Parathyroid adenoma (tissue), 2 donors: Measurements from ENCODE around the gene TPT1.

Experiments
- H2AFZ ChIP-seq: fragments of 300-600 bp; sonication (generic); one replicate; pipeline ENCODE4 v1.7.0; 2017; ENCODE audit warnings: antibody characterized with exemption, mild to moderate bottlenecking
- H3K27ac ChIP-seq: fragments of 300-600 bp; sonication (generic); one replicate; pipeline ENCODE4 v1.7.0; 2017
- H3K27me3 ChIP-seq: fragments of 300-600 bp; sonication (generic); one replicate; pipeline ENCODE4 v1.7.0; 2017; ENCODE audit warnings: low read length; ENCODE audit not compliant: control insufficient read depth, insufficient read depth
- H3K36me3 ChIP-seq: fragments of 300-600 bp; sonication (generic); one replicate; pipeline ENCODE4 v1.7.0; 2017; ENCODE audit warnings: low read length; ENCODE audit not compliant: control insufficient read depth, insufficient read depth
- H3K4me1 ChIP-seq: fragments of 300-600 bp; sonication (generic); one replicate; pipeline ENCODE4 v1.7.0; 2017; ENCODE audit warnings: control low read depth
- H3K4me2 ChIP-seq: fragments of 300-600 bp; sonication (generic); one replicate; pipeline ENCODE4 v1.7.0; 2017; ENCODE audit warnings: low read length
- H3K4me3 ChIP-seq: fragments of 300-600 bp; sonication (generic); one replicate; pipeline ENCODE4 v1.7.0; 2017; ENCODE audit warnings: low read depth, low read length
- H3K79me2 ChIP-seq: fragments of 300-600 bp; sonication (generic); one replicate; pipeline ENCODE4 v1.7.0; 2017; ENCODE audit warnings: control low read depth
- H3K9ac ChIP-seq: fragments of 300-600 bp; sonication (generic); one replicate; pipeline ENCODE4 v1.7.0; 2017; ENCODE audit warnings: mild to moderate bottlenecking
- H3K9me3 ChIP-seq: fragments of 300-600 bp; sonication (generic); one replicate; pipeline ENCODE4 v1.7.0; 2017; ENCODE audit warnings: low read length; ENCODE audit not compliant: control insufficient read depth
- CTCF ChIP-seq: fragments of 300-600 bp; sonication (generic); IDR thresholded peaks from one replicate; pipeline ENCODE4 v1.7.0; 2017; ENCODE audit warnings: antibody characterized with exemption, mild to moderate bottlenecking
- donor health status: primary hyperparathyroidism.

The TPT1 gene

GRCh38 chr13:45369116-45369515 lies 28.1 kb upstream of the TPT1 start:
- no peak overlapping the region for H3K9ac ChIP-seq

GRCh38 chr13:45368571-45368970 lies 27.6 kb upstream of the TPT1 start:
- no peak overlapping the region for H3K4me3 ChIP-seq
- no peaks in the 10 kb centered on the region for H3K36me3 ChIP-seq
- no peak for TF ChIP-seq CTCF
- H3K4me2 ChIP-seq = no peak overlapping the region
- no peaks in the 10 kb centered on the region for H3K4me1 ChIP-seq
- no peak overlapping the region for H3K27ac ChIP-seq
- no peak overlapping the region for H2AFZ ChIP-seq
- H3K9me3 ChIP-seq = no peaks in the 10 kb centered on the region
- no peaks in the 10 kb centered on the region for H3K27me3 ChIP-seq
- no peak overlapping the region for H3K9ac ChIP-seq
- H3K79me2 ChIP-seq = no peaks in the 10 kb centered on the region

More at GRCh38 chr13:45369116-45369515, 28.1 kb upstream of the TPT1 start:
- H3K27me3 ChIP-seq = no peaks in the 10 kb centered on the region
- no peak overlapping the region for H3K27ac ChIP-seq
- H3K4me1 ChIP-seq = no peaks in the 10 kb centered on the region
- no peaks in the 10 kb centered on the region for H3K36me3 ChIP-seq
- H3K4me2 ChIP-seq = no peak overlapping the region
- no peak for TF ChIP-seq CTCF
- H2AFZ ChIP-seq = no peak overlapping the region
- H3K79me2 ChIP-seq = no peaks in the 10 kb centered on the region
- no peak overlapping the region for H3K4me3 ChIP-seq
- H3K9me3 ChIP-seq = no peaks in the 10 kb centered on the region

- TF ChIP-seq CTCF = no peak
- no peaks in the 10 kb centered on the region for H3K79me2 ChIP-seq
- no peak overlapping the region for H3K9ac ChIP-seq
- H3K4me2 ChIP-seq = no peak overlapping the region
- H3K9me3 ChIP-seq = no peaks in the 10 kb centered on the region
- H3K27ac ChIP-seq = no peak overlapping the region
- H2AFZ ChIP-seq = no peak overlapping the region
- H3K4me1 ChIP-seq = no peaks in the 10 kb centered on the region
- H3K36me3 ChIP-seq = no peaks in the 10 kb centered on the region
- no peaks in the 10 kb centered on the region for H3K27me3 ChIP-seq
- H3K4me3 ChIP-seq = no peak overlapping the region
Observed at GRCh38 chr13:45368005-45368404, 27.0 kb upstream of the TPT1 start.

- H3K4me2 ChIP-seq = no peak overlapping the region
- no peaks in the 10 kb centered on the region for H3K27me3 ChIP-seq
- H3K9ac ChIP-seq = no peak overlapping the region
- H3K36me3 ChIP-seq = no peaks in the 10 kb centered on the region
- no peak overlapping the region for H3K27ac ChIP-seq
- no peak overlapping the region for H3K4me3 ChIP-seq
- no peak for TF ChIP-seq CTCF
- H3K79me2 ChIP-seq = no peaks in the 10 kb centered on the region
- no peaks in the 10 kb centered on the region for H3K4me1 ChIP-seq
- no peaks in the 10 kb centered on the region for H3K9me3 ChIP-seq
- no peak overlapping the region for H2AFZ ChIP-seq
Observed at GRCh38 chr13:45367358-45367757, 26.4 kb upstream of the TPT1 start.

- no peak for TF ChIP-seq CTCF
- no peaks in the 10 kb centered on the region for H3K9me3 ChIP-seq
Observed at GRCh38 chr13:45365558-45365885, 24.5 kb upstream of the TPT1 start.

More at GRCh38 chr13:45365558-45365885, 24.5 kb upstream of the TPT1 start:
- no peaks in the 10 kb centered on the region for H3K27me3 ChIP-seq
- H3K4me1 ChIP-seq = no peaks in the 10 kb centered on the region
- no peak overlapping the region for H3K4me2 ChIP-seq
- H3K36me3 ChIP-seq = no peaks in the 10 kb centered on the region
- no peak overlapping the region for H3K27ac ChIP-seq
- no peak overlapping the region for H3K4me3 ChIP-seq
- no peaks in the 10 kb centered on the region for H3K79me2 ChIP-seq
- no peak overlapping the region for H3K9ac ChIP-seq
- H2AFZ ChIP-seq = no peak overlapping the region
